WERI-Rb-1 (cell line): ENCODE data around the gene MDN1.
A peak's percentile ranks its signal among the peaks of the same experiment; 100 is the strongest.

Experiments
- DNase-seq: peaks from one replicate; pipeline ENCODE4 v3.0.0-alpha.2; 2020
- H3K27ac ChIP-seq: fragments of 250-450 bp; sonication (Bioruptor Pico); 2 replicates; pipeline ENCODE4 v1.5.1; 2020; ENCODE audit warnings: mild to moderate bottlenecking, moderate library complexity
- H3K27me3 ChIP-seq: fragments of 250-450 bp; sonication (Bioruptor Pico); 2 replicates; pipeline ENCODE4 v1.5.1; 2021; ENCODE audit warnings: mild to moderate bottlenecking, low read depth, moderate library complexity; ENCODE audit not compliant: insufficient read depth, severe bottlenecking
- H3K36me3 ChIP-seq: fragments of 250-450 bp; sonication (Bioruptor Pico); 2 replicates; pipeline ENCODE4 v1.5.1; 2020; ENCODE audit warnings: mild to moderate bottlenecking, moderate library complexity
- H3K4me3 ChIP-seq: 2 replicates; pipeline ENCODE4 v1.5.1; 2011; ENCODE audit warnings: low read depth, mild to moderate bottlenecking, control low read depth, low read length
- H3K9me3 ChIP-seq: fragments of 250-450 bp; sonication (Bioruptor Pico); 2 replicates; pipeline ENCODE4 v1.5.1; 2021; ENCODE audit warnings: mild to moderate bottlenecking, moderate library complexity; ENCODE audit not compliant: severe bottlenecking
- TF ChIP-seq, protein P1 (sequence below): IDR thresholded peaks from 2 replicates; pipeline ENCODE4 v1.5.1; 2011; ENCODE audit warnings: low read depth, mild to moderate bottlenecking, control low read depth, inconsistent platforms, low read length

The MDN1 gene

DNA sequence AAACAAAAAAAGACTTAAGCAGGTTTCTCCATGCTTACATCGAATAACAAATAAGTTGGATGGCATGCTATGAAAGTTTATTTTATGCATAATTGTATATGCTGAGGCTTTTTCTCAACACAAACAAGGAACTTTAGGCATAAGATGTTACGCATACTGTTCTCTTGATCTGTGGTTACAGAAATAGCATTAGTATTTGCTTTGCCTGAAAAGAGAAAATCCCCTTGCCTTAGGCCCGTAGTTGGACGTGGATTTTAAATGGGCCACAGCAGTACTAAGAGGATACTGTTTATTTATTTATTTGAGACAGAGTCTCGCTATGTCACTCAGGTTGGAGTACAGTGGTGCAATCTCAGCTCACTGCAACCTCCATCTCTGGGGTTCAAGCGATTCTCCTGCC, 200.0 kb downstream of the MDN1 start:
- H3K27ac ChIP-seq: no peak overlapping the region
- TF ChIP-seq, protein P1, sequence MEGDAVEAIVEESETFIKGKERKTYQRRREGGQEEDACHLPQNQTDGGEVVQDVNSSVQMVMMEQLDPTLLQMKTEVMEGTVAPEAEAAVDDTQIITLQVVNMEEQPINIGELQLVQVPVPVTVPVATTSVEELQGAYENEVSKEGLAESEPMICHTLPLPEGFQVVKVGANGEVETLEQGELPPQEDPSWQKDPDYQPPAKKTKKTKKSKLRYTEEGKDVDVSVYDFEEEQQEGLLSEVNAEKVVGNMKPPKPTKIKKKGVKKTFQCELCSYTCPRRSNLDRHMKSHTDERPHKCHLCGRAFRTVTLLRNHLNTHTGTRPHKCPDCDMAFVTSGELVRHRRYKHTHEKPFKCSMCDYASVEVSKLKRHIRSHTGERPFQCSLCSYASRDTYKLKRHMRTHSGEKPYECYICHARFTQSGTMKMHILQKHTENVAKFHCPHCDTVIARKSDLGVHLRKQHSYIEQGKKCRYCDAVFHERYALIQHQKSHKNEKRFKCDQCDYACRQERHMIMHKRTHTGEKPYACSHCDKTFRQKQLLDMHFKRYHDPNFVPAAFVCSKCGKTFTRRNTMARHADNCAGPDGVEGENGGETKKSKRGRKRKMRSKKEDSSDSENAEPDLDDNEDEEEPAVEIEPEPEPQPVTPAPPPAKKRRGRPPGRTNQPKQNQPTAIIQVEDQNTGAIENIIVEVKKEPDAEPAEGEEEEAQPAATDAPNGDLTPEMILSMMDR: no peak
- DNase-seq: no peak
- no peaks in the 10 kb centered on the region for H3K36me3 ChIP-seq
- H3K27me3 ChIP-seq: no peaks in the 10 kb centered on the region
- no peak overlapping the region for H3K4me3 ChIP-seq
- no peaks in the 10 kb centered on the region for H3K9me3 ChIP-seq

- Histone ChIP-seq H3K36me3 (no peaks in the 10 kb centered on the region), H3K9me3 (no peaks in the 10 kb centered on the region), H3K4me3 (no peak overlapping the region), H3K27me3 (no peaks in the 10 kb centered on the region), H3K27ac (no peak overlapping the region)
- TF ChIP-seq, protein P1: no peak
- DNase-seq: no peak
These were observed 201.6 kb downstream of the MDN1 start for GRCh38 chr6:89618026-89618425.

GRCh38 chr6:89616531-89616930, 203.1 kb downstream of the MDN1 start:
- TF ChIP-seq, protein P1: no peak
- DNase-seq: no peak
- H3K4me3 ChIP-seq: no peak overlapping the region
- no peaks in the 10 kb centered on the region for H3K36me3 ChIP-seq
- no peaks in the 10 kb centered on the region for H3K27me3 ChIP-seq
- H3K27ac ChIP-seq: no peak overlapping the region
- no peaks in the 10 kb centered on the region for H3K9me3 ChIP-seq

DNA sequence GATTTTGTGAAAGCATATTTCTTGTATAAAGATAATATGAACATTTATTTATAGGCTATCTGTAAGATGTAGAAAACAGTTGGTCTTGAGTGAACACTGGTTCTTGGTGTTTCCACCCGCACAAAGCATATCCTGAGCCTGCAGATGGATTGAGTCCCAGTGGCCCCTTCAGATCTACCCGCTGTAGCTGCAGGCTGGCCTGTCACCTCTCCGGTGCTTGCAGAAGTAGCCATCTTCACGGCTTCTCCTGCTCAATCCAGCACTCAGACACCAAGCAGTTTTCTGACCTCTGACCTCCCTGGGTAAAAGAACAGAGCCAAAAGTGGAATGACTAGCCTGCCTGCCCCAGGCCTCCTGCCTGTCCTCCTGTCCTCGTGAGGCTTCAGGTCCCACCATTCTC, 203.7 kb downstream of the MDN1 start:
- no peak overlapping the region for H3K4me3 ChIP-seq
- TF ChIP-seq, protein P1: no peak
- H3K27me3 ChIP-seq: no peaks in the 10 kb centered on the region
- DNase-seq: no peak
- H3K36me3 ChIP-seq: no peaks in the 10 kb centered on the region
- no peak overlapping the region for H3K27ac ChIP-seq
- no peaks in the 10 kb centered on the region for H3K9me3 ChIP-seq

DNA sequence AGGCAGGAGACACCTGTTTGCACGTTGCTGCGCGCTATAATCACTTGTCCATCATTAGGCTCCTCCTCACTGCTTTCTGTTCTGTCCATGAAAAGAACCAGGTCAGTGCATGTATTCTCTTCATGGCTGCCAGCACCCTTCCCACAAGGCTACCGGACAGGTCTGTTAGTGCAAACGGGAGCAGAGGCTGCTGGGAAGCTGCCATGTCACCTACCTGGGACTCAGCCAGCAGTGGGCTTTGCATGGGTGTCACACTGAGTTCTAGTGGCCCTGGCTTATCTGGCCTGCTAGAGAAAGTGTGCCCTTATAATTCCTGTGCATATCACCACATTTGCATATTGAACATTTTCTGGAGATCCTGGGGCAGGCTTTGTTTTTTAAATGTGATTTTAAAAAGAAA, 205.8 kb downstream of the MDN1 start:
- TF ChIP-seq, protein P1: no peak
- no peak overlapping the region for H3K27ac ChIP-seq
- no peak overlapping the region for H3K4me3 ChIP-seq
- no peaks in the 10 kb centered on the region for H3K27me3 ChIP-seq
- no peaks in the 10 kb centered on the region for H3K9me3 ChIP-seq
- DNase-seq: no peak
- H3K36me3 ChIP-seq: no peaks in the 10 kb centered on the region

DNA sequence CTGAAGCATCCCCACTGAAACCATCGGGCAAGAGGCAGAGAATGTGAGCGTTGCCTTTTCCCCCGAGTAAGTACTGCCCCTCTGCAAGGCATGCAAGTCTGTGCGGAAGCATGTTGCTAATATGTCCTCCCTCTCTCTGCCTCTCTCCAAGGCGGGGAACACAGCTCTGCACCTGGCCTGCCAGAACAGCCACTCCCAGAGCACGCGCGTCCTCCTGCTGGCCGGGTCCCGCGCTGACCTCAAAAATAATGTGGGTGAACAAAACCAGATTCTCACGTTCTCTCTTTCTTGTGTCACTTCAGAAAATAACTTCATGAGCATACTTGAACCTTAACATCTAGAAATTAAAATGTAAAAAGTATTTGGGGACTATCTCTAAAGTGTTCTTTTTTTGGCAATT, 207.5 kb downstream of the MDN1 start:
- Histone ChIP-seq H3K4me3 (no peak overlapping the region), H3K9me3 (no peaks in the 10 kb centered on the region), H3K27ac (no peak overlapping the region), H3K27me3 (no peaks in the 10 kb centered on the region), H3K36me3 (no peaks in the 10 kb centered on the region)
- DNase-seq: no peak
- TF ChIP-seq, protein P1: 0 out of 2 replicates have a peak, but pooled peaks have one; percentile 16
